ENCODE measurements around the gene CDCP1.

CDCP1 gene, protein sequence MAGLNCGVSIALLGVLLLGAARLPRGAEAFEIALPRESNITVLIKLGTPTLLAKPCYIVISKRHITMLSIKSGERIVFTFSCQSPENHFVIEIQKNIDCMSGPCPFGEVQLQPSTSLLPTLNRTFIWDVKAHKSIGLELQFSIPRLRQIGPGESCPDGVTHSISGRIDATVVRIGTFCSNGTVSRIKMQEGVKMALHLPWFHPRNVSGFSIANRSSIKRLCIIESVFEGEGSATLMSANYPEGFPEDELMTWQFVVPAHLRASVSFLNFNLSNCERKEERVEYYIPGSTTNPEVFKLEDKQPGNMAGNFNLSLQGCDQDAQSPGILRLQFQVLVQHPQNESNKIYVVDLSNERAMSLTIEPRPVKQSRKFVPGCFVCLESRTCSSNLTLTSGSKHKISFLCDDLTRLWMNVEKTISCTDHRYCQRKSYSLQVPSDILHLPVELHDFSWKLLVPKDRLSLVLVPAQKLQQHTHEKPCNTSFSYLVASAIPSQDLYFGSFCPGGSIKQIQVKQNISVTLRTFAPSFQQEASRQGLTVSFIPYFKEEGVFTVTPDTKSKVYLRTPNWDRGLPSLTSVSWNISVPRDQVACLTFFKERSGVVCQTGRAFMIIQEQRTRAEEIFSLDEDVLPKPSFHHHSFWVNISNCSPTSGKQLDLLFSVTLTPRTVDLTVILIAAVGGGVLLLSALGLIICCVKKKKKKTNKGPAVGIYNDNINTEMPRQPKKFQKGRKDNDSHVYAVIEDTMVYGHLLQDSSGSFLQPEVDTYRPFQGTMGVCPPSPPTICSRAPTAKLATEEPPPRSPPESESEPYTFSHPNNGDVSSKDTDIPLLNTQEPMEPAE

DNA sequence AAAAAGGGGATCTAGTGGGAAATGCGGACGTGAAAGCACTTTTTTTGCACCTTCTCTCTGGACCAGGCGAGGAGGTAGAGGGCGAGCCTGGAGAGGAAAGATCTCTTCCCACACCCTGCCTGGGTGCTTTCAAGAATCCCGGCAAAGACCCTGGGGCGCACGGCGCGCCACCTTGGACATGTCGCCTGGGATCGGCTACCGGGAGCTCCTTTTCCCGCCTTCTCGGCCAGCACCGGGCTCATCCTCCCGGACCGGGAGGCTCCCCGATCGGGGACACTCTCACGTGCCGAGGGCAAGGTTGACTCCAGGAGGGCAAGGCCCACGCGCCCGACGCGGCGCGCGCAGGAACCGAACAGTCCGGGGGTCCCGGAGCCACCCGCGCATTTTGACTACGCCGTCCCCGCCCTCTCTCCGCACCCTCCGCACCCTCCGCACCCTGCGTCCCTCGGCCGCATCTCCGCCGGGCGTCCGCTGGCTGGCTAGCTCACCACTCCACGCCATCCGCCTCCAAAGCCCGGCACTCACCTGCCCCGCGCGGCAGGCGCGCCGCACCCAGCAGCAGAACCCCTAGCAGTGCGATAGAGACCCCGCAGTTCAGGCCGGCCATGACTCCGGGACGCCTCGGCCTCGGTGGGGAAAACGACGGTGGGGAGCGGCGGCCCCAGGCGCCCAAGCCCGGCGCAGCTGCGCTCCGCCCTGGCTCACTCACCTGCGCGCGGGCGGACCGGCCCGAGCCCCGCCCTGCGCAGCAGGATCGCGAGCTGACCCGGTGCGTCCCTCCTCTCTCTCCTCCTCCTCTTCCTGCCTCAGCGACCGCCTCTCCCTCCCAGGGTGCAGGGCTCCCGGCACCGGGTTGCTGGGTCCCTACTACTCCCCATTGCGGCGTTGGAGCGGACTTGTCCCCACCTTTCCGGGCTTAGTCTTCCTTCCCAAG lies at the start of gene CDCP1:
TSS of gene CDCP1 (minus strand) at position 698 of the 934 bp plus-strand sequence. CDS start at position 607, 91 bp downstream.
- DNase-seq (ENCODE audit: low read depth in 2 of 2), result no peak

DNA sequence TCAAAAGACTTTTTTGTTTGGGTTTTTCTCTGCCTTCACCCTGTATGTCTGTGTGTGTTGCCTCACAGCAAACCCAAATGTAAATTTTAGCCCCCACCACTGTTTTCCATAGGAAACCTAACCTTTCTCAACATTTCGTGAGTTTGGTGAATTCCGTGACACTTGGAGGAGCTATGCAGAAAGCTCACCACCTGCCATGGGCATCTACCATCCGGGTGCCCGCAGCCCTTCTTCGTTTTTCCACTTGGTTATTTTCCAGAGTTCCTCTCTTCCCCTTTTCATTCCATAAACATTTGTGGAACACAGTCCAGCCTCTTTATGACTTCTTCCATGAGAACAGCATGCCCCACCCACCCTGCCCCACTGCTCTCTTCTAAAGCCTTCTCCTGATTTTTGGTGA lies 48.6 kb upstream of the CDCP1 start:
- DNase-seq (ENCODE audit: low read depth in 2 of 2), result no peak

- no peak for DNase-seq (ENCODE audit: low read depth in 2 of 2)
Observed at GRCh38 chr3:45191924-45192417, 45.8 kb upstream of the CDCP1 start.

DNA sequence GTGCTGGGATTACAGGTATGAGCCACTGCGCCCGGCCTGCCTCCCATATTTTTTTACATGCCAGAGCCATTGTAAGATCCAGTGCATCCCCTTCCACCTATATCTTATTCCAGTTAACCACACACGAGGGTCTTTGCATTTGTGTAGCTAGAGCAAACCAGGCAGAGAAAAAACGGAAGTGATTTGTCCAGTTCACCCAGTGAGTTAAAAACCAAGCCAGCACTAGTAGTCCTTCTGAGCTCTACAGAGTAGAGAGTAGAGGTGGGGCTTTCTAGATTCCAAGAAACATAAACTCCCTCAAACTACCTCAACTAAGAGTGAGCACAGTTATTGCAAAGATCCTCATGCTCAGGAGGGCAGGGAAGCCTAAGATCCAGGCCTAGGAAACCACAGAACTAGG lies 45.2 kb upstream of the CDCP1 start:
- DNase-seq (ENCODE audit: low read depth in 2 of 2), result no peak

DNA sequence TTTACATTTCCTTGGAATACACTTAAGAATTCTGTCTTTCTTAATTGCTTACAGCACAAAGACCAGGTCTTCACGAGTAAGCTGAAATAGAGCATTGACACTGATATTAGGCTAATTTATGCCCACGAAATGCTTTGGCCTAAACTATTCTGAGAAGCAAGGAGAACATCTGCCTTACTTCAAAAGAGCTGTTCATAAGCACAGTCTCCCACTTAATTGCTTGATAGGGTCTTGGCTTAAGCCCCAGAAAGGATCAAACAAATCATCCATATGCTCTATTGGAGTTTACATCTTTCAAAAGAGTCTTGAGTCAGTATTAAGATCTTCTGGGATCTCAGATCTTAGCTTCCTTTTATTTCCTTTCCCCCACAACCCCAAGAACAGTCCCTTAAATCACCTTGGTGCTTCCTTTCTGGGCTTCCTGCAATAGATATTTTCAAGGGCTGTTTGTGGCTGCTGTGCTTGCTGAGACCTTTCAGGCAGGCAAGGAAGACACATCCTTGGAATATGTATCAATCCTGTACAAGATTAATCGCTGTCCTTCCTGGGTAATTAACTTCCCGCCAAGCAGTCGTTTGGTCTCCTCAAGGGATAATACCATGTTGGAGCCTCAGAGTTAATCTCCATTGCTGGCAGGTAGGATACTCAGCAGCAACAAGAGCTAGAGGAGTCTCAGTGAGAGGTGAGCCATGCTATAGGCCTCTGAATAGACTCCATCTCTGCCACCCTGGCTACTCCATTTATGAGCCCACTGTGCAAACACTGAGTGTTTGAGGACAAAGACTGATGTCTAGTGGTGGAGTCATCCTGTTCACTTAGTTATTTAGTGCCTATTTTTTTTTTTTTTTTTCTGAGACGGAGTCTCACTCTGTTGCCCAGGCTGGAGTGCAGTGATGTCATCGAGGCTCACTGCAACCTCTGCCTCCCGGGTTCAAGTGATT lies 42.8 kb upstream of the CDCP1 start:
- DNase-seq (ENCODE audit: low read depth in 2 of 2), result no peak

DNA sequence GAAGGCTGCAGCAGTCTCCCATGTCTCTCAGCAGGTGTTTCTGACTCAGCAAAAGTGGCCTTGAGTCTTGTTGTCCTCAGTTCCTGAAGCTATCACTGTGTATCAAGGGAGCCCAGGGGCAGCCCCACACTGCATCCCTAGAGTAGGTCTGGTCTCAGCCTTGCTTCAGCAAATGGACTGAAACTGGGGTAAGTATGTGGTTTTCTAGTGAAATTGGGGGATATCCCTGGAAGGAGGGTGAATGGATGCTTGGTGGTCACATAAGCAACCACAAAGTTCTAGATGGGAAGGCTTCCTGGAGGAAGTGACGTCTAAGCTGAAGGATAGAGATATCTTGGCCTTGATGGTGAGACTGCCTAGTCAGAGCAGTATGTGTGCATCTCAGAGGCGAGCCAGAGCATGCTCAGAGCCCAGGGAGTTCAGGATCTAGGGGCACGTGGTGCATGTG lies 41.5 kb upstream of the CDCP1 start:
- DNase-seq (ENCODE audit: low read depth in 2 of 2), result no peak

GRCh38 chr3:45186871-45187270 lies 40.7 kb upstream of the CDCP1 start:
- no peak for DNase-seq (ENCODE audit: low read depth in 2 of 2)

- DNase-seq (ENCODE audit: low read depth in 2 of 2), result no peak
Observed at GRCh38 chr3:45185461-45185860, 39.3 kb upstream of the CDCP1 start.

- DNase-seq (ENCODE audit: low read depth in 2 of 2), result no peak
Observed at GRCh38 chr3:45185052-45185451, 38.9 kb upstream of the CDCP1 start.

- no peak for DNase-seq (ENCODE audit: low read depth in 2 of 2)
Observed at GRCh38 chr3:45183872-45184262, 37.7 kb upstream of the CDCP1 start.

DNA sequence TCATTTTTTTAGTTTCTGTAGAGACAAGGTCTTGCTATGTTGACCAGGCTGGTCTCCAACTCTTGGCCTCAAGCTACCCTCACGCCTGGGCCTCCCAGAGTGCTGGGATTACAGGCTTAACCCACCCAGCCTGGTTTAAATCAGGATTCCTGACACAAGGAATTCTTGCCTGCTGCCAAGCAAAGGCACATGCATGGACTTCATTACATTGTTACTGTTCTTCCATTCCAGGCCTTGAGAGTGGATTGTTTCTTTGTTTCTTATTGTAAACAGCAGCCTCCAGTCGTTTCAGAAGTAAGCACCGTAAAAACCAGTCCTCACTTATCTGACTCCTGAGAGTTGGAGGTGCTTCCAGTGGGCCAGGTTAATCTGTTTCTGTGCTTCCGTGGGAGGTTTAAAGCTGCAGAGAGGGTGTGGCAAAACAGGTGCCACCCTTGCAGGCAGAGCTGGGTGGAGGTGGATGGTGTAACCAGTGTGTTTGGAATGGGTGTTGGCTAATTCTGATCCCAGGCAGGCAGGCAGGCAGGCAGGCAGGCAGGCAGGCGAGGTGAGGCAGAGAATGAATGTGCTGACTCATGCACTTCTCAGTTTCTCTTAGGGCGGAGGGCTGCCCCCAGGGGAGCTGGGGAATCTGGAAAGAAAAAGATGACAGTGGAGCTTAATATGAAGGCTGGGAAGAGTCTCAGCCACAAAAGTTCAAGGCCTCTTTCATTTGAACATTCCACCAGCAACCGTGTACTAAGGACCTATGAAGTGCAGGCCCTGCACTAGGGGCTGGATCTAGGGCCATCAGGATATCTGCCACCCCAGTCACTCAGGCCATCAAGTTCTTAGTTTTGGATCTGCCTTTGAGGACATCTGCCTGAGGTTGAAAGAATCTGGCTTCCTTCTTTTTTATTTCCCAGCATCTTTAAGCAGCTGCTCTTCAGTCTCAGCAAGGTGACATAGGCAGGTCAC lies 37.0 kb upstream of the CDCP1 start:
- DNase-seq (ENCODE audit: low read depth in 2 of 2), result no peak

DNA sequence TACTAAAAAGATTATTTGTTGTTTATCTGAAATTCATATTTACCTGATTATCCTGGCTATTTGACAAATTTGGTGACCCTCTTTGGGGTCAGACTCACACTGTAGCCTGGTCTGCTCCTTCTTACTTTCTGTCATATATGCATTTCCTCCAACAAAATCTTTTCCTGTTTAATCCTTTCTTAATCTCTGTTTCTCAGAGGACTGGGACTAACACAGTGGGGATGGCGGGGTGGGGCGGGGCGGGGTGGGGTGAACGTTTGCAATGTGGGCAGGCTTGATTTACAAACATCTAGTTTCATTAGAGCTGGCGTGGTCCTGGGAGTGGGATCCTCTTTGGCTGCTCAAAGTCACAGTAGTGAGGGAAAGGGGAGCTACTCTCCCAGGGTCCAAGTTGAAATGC lies 35.3 kb upstream of the CDCP1 start:
- DNase-seq (ENCODE audit: low read depth in 2 of 2), result no peak

DNA sequence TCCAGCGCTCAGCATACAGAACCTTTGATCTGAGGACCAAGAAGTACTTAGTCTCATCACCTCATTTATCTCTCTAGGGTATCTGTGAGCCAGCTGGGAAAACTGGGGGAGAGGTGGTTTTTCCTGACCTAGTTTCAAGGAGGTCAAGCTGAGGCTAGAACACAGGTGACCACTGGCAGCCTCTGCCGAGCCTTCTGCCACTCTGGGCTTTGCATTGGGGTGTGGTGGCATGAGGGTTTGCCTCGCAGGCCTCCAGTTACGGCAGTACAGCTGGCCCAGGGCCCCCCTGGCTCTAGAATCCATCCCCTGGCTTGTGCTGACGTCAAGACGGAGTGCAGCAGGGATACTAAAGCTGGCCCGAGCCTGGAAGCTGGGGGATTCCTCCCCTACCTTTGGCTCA lies 34.7 kb upstream of the CDCP1 start:
- no peak for DNase-seq (ENCODE audit: low read depth in 2 of 2)

DNA sequence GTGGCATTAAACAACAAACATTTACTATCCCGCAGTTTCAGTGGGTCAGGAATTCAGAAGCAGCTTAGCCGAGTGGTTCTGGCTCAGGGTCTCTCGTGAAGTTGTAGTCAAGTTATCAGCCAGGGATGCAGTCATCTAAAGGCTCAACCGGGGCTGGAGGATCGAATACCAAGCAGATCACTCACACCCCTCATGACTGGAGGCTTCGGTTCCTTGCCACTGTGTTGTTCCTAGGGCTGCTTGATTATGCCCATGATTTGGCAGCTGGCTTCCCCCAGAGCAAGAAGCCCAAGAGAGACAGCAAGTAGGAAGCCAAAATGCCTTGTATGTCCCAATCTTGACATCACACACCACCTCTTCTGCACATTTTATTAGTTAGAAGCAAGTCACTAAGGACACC lies 33.9 kb upstream of the CDCP1 start:
- DNase-seq (ENCODE audit: low read depth in 2 of 2), result no peak

DNA sequence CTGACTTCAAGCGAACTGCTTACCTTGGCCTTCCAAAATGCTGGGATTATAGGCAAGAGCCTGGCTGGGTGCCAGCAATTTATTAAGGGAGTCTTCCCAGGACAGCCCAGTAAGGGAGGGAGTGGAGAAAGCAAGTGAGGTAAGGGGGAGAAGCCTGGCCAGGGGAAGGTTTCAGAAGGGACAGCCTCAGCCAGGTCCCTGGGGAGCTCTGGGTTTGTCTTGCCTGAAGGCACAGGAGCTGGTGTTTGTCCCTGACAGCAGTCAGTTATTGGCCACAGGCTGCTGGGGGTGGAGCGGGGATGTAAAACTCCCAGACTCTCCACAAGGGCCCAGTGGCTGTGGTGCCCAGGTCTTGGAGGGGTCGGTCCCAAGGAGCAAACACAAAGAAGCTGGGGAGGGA lies 33.0 kb upstream of the CDCP1 start:
- no peak for DNase-seq (ENCODE audit: low read depth in 2 of 2)

DNA sequence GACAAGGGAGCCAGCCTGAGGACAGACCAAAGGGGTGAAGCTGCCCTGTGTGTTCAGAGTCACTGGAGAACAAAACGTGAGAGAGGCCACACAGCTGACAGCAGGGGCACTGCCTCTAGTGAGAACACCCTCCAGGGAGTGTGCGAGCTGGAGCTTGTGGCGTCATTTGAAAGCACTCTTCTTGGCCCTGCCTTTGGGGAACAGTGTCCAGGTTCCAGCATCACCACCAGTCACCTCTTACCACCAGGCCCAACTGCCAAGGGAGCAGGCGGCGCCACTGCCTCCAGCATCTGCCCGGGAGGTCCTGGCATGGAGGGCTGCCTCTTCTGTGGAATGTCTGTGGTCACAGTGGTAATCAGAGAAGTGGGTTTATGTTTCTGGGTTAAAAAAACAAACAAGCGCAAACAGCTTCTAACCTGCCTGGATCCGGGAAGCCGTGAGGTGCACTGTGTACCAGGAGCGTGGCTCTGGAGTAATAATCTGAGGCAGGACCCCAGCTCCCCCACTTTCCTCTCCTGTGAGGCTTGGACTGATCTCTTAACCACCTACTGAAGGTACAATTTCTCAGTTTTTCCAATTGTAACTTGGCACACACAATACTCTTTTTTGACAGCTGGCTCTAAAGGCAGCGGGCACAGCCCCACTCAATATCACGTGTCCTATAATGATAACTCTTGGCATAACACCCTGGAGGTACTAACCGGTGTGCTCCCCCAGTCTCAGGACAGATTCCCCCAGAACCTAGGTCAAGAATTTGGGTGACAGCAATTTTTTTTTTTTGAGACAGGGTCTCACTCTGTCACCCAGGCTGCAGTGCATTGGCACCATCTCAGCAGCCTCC lies 32.2 kb upstream of the CDCP1 start:
- no peak for DNase-seq (ENCODE audit: low read depth in 2 of 2)

DNA sequence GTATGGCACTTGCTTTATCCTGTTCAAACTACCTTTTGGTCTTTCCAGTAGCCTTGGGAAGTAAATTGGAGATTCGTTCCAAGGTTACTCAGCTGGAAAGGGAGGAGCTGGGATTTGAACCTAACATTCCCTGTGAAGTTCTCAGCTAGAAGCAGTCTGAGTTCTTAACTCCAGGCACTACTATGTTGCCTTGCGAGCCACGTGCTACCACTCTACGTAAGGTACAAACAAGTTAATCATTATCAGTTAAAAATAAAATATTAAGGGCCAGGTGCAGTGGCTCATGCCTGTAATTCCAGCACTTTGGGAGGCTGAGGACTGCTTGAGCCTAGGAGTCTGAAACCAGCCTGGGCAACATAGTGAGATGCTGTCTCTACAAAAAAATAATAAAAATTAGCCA lies 30.7 kb upstream of the CDCP1 start:
- DNase-seq (ENCODE audit: low read depth in 2 of 2), result no peak

DNA sequence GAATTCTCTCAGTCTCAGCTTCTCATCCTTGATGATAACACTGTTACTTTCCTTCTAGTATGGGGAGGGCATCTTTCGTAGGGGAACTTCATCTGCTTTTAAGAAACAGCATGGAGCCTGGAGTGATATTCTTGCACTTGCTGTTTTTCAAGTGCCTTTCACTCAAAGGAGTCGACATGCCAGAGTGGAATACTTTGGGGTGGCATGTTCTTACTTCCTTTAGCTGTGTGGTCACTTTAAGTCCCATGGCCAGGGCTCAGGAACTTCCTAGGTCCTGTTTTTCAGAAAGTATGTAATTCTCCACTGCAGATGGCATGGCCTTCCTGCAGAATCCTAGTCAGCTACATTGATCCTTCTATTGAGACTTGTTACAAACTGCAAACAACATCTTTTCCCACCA lies 28.1 kb upstream of the CDCP1 start:
- DNase-seq (ENCODE audit: low read depth in 2 of 2), result no peak

- no peak for DNase-seq (ENCODE audit: low read depth in 2 of 2)
Observed at GRCh38 chr3:45173776-45174175, 27.6 kb upstream of the CDCP1 start.

All from stimulated activated CD4-positive, alpha-beta T cell treated with anti-CD3 and anti-CD28 coated beads, Interleukin-1b, Interleukin-23, amount 100 ng/mL, for 1 hour (primary cell).